Measurements from ENCODE around the gene AQP9. TPM values are rescaled to one million over a fixed set of nuclear protein-coding genes. Genes with fewer than 3 reads are reported as not detected.

Gene AQP9
- total RNA-seq, 1 experiment from 2014 or later: not detected

GRCh38 chr15:58228718-58229117, 90.5 kb downstream of the AQP9 start:
- Histone ChIP-seq H3K27me3 (no peaks in the 10 kb centered on the region), H3K9me3 (no peaks in the 10 kb centered on the region), H3K36me3 (no peaks in the 10 kb centered on the region), H3K4me3 (no peak overlapping the region)
- no peak for DNase-seq

DNA sequence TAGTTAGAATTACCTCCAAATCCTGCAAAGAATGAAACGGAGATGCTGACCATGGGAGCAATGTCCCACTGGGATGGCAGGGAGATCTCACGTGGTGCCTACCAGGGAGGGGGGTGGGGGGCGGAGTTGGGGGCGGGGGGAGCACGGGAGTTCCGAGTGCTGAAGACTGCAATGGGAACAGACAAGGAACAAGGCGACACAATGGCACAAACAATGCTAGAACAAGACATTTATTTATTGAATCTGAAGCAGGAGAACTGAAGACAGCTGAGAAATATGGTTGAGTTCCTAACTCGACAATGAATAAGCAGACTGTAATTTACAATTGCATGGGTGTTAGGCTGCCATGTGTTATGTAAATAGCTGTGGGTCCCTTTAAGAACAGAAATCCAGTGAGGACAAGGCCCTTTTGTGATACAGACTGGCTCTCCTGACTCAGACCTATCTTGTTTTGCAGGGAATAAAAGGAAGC, 91.2 kb downstream of the AQP9 start:
- no peaks in the 10 kb centered on the region for H3K36me3 ChIP-seq
- no peak for DNase-seq
- no peaks in the 10 kb centered on the region for H3K27me3 ChIP-seq
- H3K4me3 ChIP-seq: no peak overlapping the region
- H3K9me3 ChIP-seq: no peaks in the 10 kb centered on the region

- no peak for DNase-seq
- Histone ChIP-seq H3K4me3 (no peak overlapping the region), H3K36me3 (no peaks in the 10 kb centered on the region), H3K27me3 (no peaks in the 10 kb centered on the region), H3K9me3 (no peaks in the 10 kb centered on the region)
Measured at GRCh38 chr15:58232281-58233065, 94.3 kb downstream of the AQP9 start.

DNA sequence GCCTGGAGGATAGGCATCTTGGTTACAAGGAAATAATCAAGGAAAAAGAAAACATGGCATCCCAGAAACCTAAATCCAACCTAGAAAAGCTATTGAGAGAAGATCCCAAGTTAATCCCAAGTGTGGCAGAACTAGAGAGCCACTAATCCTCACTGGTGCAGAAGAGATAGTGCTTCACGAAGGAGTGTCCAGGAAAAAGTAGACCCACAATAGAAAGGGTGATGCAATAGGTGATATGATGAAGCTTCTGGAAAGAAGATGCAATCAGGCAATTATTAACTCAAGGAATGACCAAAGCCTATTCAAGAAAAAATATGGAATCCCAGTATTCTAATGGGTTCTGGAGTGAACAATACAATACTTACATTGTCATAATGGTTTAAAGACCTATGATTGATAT, 95.2 kb downstream of the AQP9 start:
- no peaks in the 10 kb centered on the region for H3K9me3 ChIP-seq
- no peak overlapping the region for H3K4me3 ChIP-seq
- no peaks in the 10 kb centered on the region for H3K27me3 ChIP-seq
- H3K36me3 ChIP-seq: no peaks in the 10 kb centered on the region
- DNase-seq: no peak

Other genes with a start within 250 kb of the AQP9 start
- gene ALDH1A2, start 72.7 kb upstream of the AQP9 start, total RNA-seq (2014; rRNA removed; shearing (Covaris generic); ENCODE audit: low replicate concordance): 0.99 TPM in 1 of 2 replicates, not detected in the other